OCI-LY1 (cell line): ENCODE results near the gene HCK.

Experiments used
- H2AFZ ChIP-seq: fragments of 200-600 bp; sonication (generic), shearing (Covaris generic); 2 replicates; pipeline ENCODE4 v1.6.0; 2014; ENCODE audit warnings: antibody characterized with exemption, mild to moderate bottlenecking, low read length
- H3F3A ChIP-seq: fragments of 200-600 bp; sonication (generic), shearing (Covaris generic); 2 replicates; pipeline ENCODE4 v1.6.0; 2014; ENCODE audit warnings: mild to moderate bottlenecking, antibody characterized with exemption, low read length, moderate library complexity; ENCODE audit not compliant: insufficient read depth
- H3K27ac ChIP-seq: fragments of 200-600 bp; sonication (generic); 2 replicates; pipeline ENCODE4 v1.5.1; 2014; ENCODE audit warnings: low read length, mixed run types, mild to moderate bottlenecking, low read depth; ENCODE audit not compliant: poor library complexity, severe bottlenecking
- H3K27me3 ChIP-seq: fragments of 200-600 bp; sonication (generic); 2 replicates; pipeline ENCODE4 v1.6.0; 2014; ENCODE audit warnings: antibody characterized with exemption, mild to moderate bottlenecking, low read length, moderate library complexity; ENCODE audit not compliant: insufficient read depth
- H3K36me3 ChIP-seq: fragments of 200-600 bp; sonication (generic); 2 replicates; pipeline ENCODE4 v1.6.1; 2014; ENCODE audit warnings: mild to moderate bottlenecking, antibody characterized with exemption, low read length, moderate library complexity, mixed read lengths; ENCODE audit not compliant: insufficient read depth
- H3K4me1 ChIP-seq: fragments of 200-600 bp; sonication (generic); 2 replicates; pipeline ENCODE4 v1.5.1; 2014; ENCODE audit warnings: mild to moderate bottlenecking, low read length, moderate library complexity; ENCODE audit not compliant: insufficient read depth, severe bottlenecking
- H3K4me2 ChIP-seq: fragments of 200-600 bp; sonication (generic), shearing (Covaris generic); 2 replicates; pipeline ENCODE4 v1.6.1; 2014; ENCODE audit warnings: low read length
- H3K4me3 ChIP-seq: fragments of 200-600 bp; sonication (generic); 2 replicates; pipeline ENCODE4 v1.5.1; 2014; ENCODE audit warnings: low read length, low read depth, mild to moderate bottlenecking, mixed read lengths; ENCODE audit not compliant: poor library complexity, severe bottlenecking
- H3K79me2 ChIP-seq: fragments of 200-600 bp; shearing (Covaris generic); 2 replicates; pipeline ENCODE4 v1.6.1; 2016; ENCODE audit warnings: mixed run types, low read length, mixed read lengths; ENCODE audit not compliant: insufficient read depth
- H3K9ac ChIP-seq: fragments of 200-600 bp; sonication (generic), shearing (Covaris generic); 2 replicates; pipeline ENCODE4 v1.6.1; 2014; ENCODE audit warnings: mild to moderate bottlenecking, low read length, mixed read lengths
- H3K9me2 ChIP-seq: fragments of 200-600 bp; sonication (generic), shearing (Covaris generic); 2 replicates; pipeline ENCODE4 v1.6.1; 2014; ENCODE audit warnings: low read depth, mild to moderate bottlenecking, low read length, mixed read lengths
- H3K9me3 ChIP-seq: fragments of 200-600 bp; shearing (Covaris generic); 2 replicates; pipeline ENCODE4 v1.6.1; 2014; ENCODE audit warnings: low read length, mixed read lengths
- H4K20me1 ChIP-seq: fragments of 200-600 bp; sonication (generic), shearing (Covaris generic); 2 replicates; pipeline ENCODE4 v1.6.0; 2016; ENCODE audit warnings: mild to moderate bottlenecking, low read length; ENCODE audit not compliant: insufficient read depth
- EZH2 ChIP-seq: fragments of 200-600 bp; sonication (generic), shearing (Covaris generic); IDR thresholded peaks from 2 replicates; pipeline ENCODE4 v1.8.0; 2017; ENCODE audit warnings: borderline replicate concordance, mixed run types, mild to moderate bottlenecking, antibody characterized with exemption, low read length, moderate library complexity, mixed read lengths
- TF ChIP-seq, protein P1 (sequence below): fragments of 200-600 bp; sonication (generic), shearing (Covaris generic); IDR thresholded peaks from 2 replicates; pipeline ENCODE4 v1.5.1; 2017; ENCODE audit warnings: mild to moderate bottlenecking, antibody characterized with exemption, low read length, moderate library complexity, mixed read lengths

Gene HCK

DNA sequence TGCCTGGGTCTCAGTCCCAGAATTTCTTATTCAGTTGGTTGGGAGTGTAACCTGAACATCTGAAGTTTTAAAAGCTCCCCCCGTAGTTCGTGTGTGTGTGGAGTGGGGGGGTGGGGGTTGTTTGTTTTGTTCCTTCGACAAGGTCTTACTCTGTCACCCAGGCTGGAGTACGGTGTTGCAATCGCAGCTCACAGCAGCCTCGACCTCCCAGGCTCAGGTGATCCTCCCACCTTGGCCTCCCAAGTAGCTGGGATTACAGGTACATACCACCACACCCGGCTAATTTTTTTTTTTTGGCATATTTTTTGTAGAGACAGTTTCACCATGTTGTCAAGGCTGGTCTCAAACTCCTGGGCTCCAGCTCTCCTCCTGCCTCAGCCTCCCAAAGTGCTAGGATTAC is 38.7 kb upstream of the HCK start:
- H3K27ac ChIP-seq: no peak overlapping the region
- peaks cover 6% of the 10 kb centered on the region for H3K4me1 ChIP-seq
- no peaks in the 10 kb centered on the region for H3K9me3 ChIP-seq
- no peaks in the 10 kb centered on the region for H3K36me3 ChIP-seq
- no peaks in the 10 kb centered on the region for H3K79me2 ChIP-seq
- H4K20me1 ChIP-seq: no peaks in the 10 kb centered on the region
- no peak for TF ChIP-seq EZH2
- TF ChIP-seq, protein P1, sequence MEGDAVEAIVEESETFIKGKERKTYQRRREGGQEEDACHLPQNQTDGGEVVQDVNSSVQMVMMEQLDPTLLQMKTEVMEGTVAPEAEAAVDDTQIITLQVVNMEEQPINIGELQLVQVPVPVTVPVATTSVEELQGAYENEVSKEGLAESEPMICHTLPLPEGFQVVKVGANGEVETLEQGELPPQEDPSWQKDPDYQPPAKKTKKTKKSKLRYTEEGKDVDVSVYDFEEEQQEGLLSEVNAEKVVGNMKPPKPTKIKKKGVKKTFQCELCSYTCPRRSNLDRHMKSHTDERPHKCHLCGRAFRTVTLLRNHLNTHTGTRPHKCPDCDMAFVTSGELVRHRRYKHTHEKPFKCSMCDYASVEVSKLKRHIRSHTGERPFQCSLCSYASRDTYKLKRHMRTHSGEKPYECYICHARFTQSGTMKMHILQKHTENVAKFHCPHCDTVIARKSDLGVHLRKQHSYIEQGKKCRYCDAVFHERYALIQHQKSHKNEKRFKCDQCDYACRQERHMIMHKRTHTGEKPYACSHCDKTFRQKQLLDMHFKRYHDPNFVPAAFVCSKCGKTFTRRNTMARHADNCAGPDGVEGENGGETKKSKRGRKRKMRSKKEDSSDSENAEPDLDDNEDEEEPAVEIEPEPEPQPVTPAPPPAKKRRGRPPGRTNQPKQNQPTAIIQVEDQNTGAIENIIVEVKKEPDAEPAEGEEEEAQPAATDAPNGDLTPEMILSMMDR: no peak
- no peaks in the 10 kb centered on the region for H3F3A ChIP-seq
- H2AFZ ChIP-seq: no peak overlapping the region
- H3K9ac ChIP-seq: no peak overlapping the region
- H3K27me3 ChIP-seq: peaks cover 14% of the 10 kb centered on the region
- H3K4me3 ChIP-seq: no peak overlapping the region
- no peak overlapping the region for H3K4me2 ChIP-seq
- H3K9me2 ChIP-seq: no peaks in the 10 kb centered on the region

GRCh38 chr20:32017711-32018251 is 34.3 kb upstream of the HCK start:
- no peaks in the 10 kb centered on the region for H3K36me3 ChIP-seq
- H3K27ac ChIP-seq: no peak overlapping the region
- H2AFZ ChIP-seq: no peak overlapping the region
- peak overlapping the region; percentile 41; the same call in 1 of the 2 replicates for H3K4me2 ChIP-seq
- H3K9ac ChIP-seq: no peak overlapping the region
- peaks cover 23% of the 10 kb centered on the region for H3K27me3 ChIP-seq
- TF ChIP-seq EZH2: no peak
- TF ChIP-seq, protein P1: 0 out of 2 replicates have a peak, but pooled peaks have one; percentile 28
- H3F3A ChIP-seq: no peaks in the 10 kb centered on the region
- H3K9me2 ChIP-seq: no peaks in the 10 kb centered on the region
- no peaks in the 10 kb centered on the region for H3K9me3 ChIP-seq
- H3K4me3 ChIP-seq: peak overlapping the region; percentile 71
- H4K20me1 ChIP-seq: no peaks in the 10 kb centered on the region
- no peaks in the 10 kb centered on the region for H3K79me2 ChIP-seq
- peaks cover 11% of the 10 kb centered on the region for H3K4me1 ChIP-seq

- H3K4me3 ChIP-seq: peak overlapping the region; percentile 71
These were observed 33.5 kb upstream of the HCK start for GRCh38 chr20:32018269-32019155.

More at GRCh38 chr20:32018269-32019155, 33.5 kb upstream of the HCK start:
- Histone ChIP-seq H3K9me2 (no peaks in the 10 kb centered on the region), H3K9me3 (no peaks in the 10 kb centered on the region), H4K20me1 (no peaks in the 10 kb centered on the region), H2AFZ (no peak overlapping the region), H3K9ac (peak overlapping the region; percentile 44; the same call in 1 of the 2 replicates), H3K36me3 (no peaks in the 10 kb centered on the region), H3K27ac (no peak overlapping the region), H3K27me3 (peaks cover 23% of the 10 kb centered on the region), H3K4me2 (peak overlapping the region; percentile 91), H3K4me1 (peaks cover 11% of the 10 kb centered on the region), H3F3A (no peaks in the 10 kb centered on the region), H3K79me2 (no peaks in the 10 kb centered on the region)
- TF ChIP-seq, protein P1: peak; percentile 12; the same call in 1 of the 2 replicates
- no peak for TF ChIP-seq EZH2
